ENCODE measurements around the gene LRRC18.

Gene LRRC18

DNA sequence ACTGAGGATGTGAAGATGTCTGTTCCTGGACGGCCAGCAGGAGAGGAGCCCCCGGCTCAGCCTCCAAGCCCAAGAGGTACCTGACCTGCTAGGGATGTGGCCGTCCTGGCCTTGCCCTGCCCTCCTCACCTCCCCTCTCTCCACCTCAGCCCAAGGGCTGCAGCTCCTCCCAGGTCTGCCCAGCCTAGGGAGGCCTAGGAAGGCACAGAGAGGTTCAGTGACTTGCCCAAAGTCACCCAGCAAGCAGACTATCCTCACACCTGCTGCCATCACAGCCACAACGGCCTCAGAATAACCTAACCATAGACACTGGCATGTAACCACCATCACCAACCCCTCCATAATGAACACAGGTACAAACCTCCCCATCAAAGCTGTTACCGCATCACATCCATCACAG is 38.7 kb upstream of the LRRC18 start:
- Histone ChIP-seq H3K4me3 (ENCODE audit: low read depth, low read length) (no peak overlapping the region), H3K27ac (no peak overlapping the region), H3K9me3 (ENCODE audit: severe bottlenecking) (no peaks in the 10 kb centered on the region), H3K27me3 (ENCODE audit: insufficient read depth, low read depth, severe bottlenecking) (peaks cover 20% of the 10 kb centered on the region), H3K36me3 (no peaks in the 10 kb centered on the region)
- TF ChIP-seq, protein P1, sequence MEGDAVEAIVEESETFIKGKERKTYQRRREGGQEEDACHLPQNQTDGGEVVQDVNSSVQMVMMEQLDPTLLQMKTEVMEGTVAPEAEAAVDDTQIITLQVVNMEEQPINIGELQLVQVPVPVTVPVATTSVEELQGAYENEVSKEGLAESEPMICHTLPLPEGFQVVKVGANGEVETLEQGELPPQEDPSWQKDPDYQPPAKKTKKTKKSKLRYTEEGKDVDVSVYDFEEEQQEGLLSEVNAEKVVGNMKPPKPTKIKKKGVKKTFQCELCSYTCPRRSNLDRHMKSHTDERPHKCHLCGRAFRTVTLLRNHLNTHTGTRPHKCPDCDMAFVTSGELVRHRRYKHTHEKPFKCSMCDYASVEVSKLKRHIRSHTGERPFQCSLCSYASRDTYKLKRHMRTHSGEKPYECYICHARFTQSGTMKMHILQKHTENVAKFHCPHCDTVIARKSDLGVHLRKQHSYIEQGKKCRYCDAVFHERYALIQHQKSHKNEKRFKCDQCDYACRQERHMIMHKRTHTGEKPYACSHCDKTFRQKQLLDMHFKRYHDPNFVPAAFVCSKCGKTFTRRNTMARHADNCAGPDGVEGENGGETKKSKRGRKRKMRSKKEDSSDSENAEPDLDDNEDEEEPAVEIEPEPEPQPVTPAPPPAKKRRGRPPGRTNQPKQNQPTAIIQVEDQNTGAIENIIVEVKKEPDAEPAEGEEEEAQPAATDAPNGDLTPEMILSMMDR (IDR thresholded peaks at IDR 0.05; ENCODE audit: low read depth, low read length) = no peak
- no peak for DNase-seq

DNA sequence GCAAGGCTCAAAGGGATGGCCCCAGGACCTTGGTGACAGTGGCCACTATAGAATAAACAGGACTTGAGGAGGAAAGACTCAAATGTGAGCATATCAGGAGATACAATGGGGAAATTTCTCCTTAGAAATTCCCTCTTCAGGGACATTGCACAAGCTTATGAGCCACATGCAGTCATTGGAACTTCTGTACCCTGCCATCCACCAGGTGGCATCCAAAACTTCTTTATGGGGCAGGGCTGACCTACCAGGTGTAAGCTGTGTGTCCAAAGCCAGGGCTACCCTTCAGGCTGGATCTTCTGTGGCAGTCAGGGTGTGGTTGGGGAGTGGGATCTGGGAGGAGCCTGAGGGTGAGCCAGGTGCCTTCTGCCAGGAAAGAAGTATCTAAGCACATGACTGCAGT is 36.6 kb upstream of the LRRC18 start:
- no peak overlapping the region for H3K27ac ChIP-seq
- no peaks in the 10 kb centered on the region for H3K36me3 ChIP-seq
- H3K4me3 ChIP-seq (ENCODE audit: low read depth, low read length) = no peak overlapping the region
- H3K27me3 ChIP-seq (ENCODE audit: insufficient read depth, low read depth, severe bottlenecking) = peaks cover 18% of the 10 kb centered on the region
- TF ChIP-seq, protein P1 (IDR thresholded peaks at IDR 0.05; ENCODE audit: low read depth, low read length) = peak; percentile 22; the same call in 1 of the 2 replicates
- DNase-seq = peak; percentile 18
- no peaks in the 10 kb centered on the region for H3K9me3 ChIP-seq (ENCODE audit: severe bottlenecking)

DNA sequence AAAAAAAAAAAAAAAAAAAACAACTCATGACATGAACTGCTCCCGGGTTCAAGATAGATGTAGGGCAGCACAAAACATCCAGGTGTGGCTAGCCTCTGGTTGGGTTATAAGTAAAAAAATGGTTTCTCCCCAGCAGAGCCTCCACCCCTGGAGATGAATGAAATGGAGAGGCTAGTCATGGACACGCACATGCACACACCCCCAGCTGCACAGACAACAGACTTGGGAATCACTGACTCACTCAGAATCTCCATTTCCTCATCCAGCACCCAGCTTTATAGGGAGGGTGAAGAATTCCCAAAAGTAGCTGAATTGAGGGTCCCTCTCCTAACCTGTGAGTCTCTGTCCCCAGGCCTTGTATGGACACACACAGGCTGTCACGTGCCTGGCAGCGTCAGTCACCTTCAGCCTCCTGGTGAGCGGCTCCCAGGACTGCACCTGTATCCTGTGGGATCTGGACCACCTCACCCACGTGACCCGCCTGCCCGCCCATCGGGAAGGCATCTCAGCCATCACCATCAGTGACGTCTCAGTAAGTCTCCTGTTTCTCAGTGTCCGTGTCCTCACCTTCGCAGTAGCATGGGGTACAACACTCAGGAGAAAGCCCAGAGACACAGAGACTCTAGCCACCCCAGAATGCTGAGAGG is 35.0 kb upstream of the LRRC18 start:
- TF ChIP-seq, protein P1 (IDR thresholded peaks at IDR 0.05; ENCODE audit: low read depth, low read length) = no peak
- Histone ChIP-seq H3K9me3 (ENCODE audit: severe bottlenecking) (no peaks in the 10 kb centered on the region), H3K27me3 (ENCODE audit: insufficient read depth, low read depth, severe bottlenecking) (peaks cover 8% of the 10 kb centered on the region), H3K27ac (no peak overlapping the region), H3K4me3 (ENCODE audit: low read depth, low read length) (no peak overlapping the region), H3K36me3 (no peaks in the 10 kb centered on the region)
- no peak for DNase-seq

DNA sequence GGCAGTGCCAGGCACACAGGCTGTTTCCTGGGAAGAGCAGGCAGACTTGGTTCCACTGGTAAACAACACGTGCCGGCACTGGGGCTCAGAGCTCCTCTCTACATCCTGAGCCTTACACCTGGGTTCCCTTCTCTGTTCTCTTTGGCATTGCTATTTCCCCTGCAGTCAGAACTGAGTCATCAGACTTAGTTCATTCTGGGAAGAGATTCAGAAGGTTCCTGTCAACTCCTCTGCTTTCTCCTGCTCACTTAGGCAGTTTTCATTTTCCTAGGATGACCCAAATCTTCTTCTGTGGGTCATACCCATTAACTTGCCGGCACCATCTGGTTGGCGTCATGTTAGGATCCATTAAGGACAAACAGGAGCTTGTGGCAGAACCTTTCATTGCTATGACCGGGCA is 33.4 kb upstream of the LRRC18 start:
- Histone ChIP-seq H3K27ac (no peak overlapping the region), H3K36me3 (no peaks in the 10 kb centered on the region), H3K9me3 (ENCODE audit: severe bottlenecking) (no peaks in the 10 kb centered on the region), H3K4me3 (ENCODE audit: low read depth, low read length) (no peak overlapping the region), H3K27me3 (ENCODE audit: insufficient read depth, low read depth, severe bottlenecking) (peaks cover 7% of the 10 kb centered on the region)
- TF ChIP-seq, protein P1 (IDR thresholded peaks at IDR 0.05; ENCODE audit: low read depth, low read length) = no peak
- no peak for DNase-seq

DNA sequence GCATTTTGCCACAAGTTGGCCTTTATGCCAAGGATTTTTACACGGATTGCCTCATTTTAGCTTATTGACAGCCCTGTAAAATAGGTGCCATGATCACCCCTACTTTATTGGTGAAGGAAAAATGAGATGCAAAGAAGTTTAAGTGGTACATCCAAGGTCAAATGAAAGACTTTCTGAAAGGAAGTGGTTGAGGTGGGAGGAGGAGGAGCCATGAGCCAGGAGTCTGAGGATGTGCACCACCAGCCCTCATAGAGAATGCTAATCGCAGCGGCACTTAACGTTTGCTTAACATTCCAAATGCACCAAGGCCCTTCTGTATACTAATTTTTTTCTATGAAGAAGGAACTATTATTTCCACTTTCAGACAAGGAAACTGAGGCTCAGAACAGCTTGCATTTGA is 31.0 kb upstream of the LRRC18 start:
- Histone ChIP-seq H3K4me3 (ENCODE audit: low read depth, low read length) (no peak overlapping the region), H3K9me3 (ENCODE audit: severe bottlenecking) (no peaks in the 10 kb centered on the region), H3K27ac (no peak overlapping the region), H3K36me3 (no peaks in the 10 kb centered on the region), H3K27me3 (ENCODE audit: insufficient read depth, low read depth, severe bottlenecking) (peaks cover 8% of the 10 kb centered on the region)
- DNase-seq = no peak
- TF ChIP-seq, protein P1 (IDR thresholded peaks at IDR 0.05; ENCODE audit: low read depth, low read length) = no peak

DNA sequence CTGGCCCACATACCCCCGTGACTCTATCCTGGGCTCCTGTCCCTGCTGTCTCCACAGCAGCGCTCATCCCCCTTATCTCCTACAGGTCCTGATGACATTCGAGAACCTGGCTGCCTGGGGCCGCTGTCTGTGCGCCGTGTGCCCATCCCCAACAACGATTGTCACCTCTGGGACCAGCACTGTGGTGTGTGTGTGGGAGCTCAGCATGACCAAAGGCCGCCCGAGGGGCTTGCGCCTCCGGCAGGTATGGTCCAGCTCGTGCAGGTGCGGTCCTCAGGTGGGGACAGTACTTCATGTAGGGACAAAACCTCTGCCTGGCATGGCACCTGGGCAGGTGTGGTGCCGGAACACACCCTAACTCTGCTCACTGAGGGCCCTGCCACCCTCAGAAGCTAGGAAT is 30.4 kb upstream of the LRRC18 start:
- Histone ChIP-seq H3K36me3 (no peaks in the 10 kb centered on the region), H3K9me3 (ENCODE audit: severe bottlenecking) (no peaks in the 10 kb centered on the region), H3K4me3 (ENCODE audit: low read depth, low read length) (no peak overlapping the region), H3K27ac (no peak overlapping the region), H3K27me3 (ENCODE audit: insufficient read depth, low read depth, severe bottlenecking) (peaks cover 4% of the 10 kb centered on the region)
- DNase-seq = no peak
- TF ChIP-seq, protein P1 (IDR thresholded peaks at IDR 0.05; ENCODE audit: low read depth, low read length) = no peak
